ENCODE data around the gene STK36. TPM values are rescaled to one million over a fixed set of nuclear protein-coding genes. Genes with fewer than 3 reads are reported as not detected.

STK36 gene
- total RNA-seq, 2 donors from 2014 or later, result 13.5 to 37.4 TPM

GRCh38 chr2:218717262-218717661 is 45.4 kb downstream of the STK36 start:
- Mint-ChIP-seq H3K4me1 (ENCODE audit: low read depth in 2 of 2) (peaks cover 15% of the 10 kb centered on the region in 2 donors), H3K4me3 (no peak overlapping the region), H3K9me3 (no peaks in the 10 kb centered on the region), H3K27me3 (no peaks in the 10 kb centered on the region), H3K36me3 (no peaks in the 10 kb centered on the region), H3K27ac (no peak overlapping the region)
- no peak for DNase-seq (ENCODE audit: low spot score)
- no peak for ATAC-seq

DNA sequence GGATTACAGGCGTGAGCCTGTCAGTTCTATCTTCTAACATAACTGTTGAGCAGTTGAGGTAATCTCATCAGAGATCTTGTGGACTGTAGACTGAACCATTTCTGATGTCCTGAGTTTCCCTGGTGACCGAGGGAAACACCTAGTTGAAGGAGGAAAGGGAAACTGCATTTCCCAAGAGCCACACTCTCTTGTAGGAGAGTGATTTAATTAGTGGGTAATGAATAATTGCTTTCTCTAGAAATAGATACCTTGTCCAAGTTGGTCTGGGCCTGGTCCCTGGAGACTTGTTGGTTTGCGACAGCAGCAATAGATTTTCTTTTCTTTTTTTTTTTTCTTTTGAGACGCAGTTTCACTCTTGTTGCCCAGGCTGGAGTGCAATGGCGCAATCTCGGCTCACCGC is 46.2 kb downstream of the STK36 start:
- ATAC-seq, result no peak
- no peak overlapping the region for H3K27ac Mint-ChIP-seq
- no peaks in the 10 kb centered on the region for H3K9me3 Mint-ChIP-seq
- no peaks in the 10 kb centered on the region for H3K36me3 Mint-ChIP-seq
- H3K4me1 Mint-ChIP-seq (ENCODE audit: low read depth in 2 of 2), result peaks cover 15 to 19% of the 10 kb centered on the region in 2 donors
- DNase-seq (ENCODE audit: low spot score), result no peak
- H3K27me3 Mint-ChIP-seq, result no peaks in the 10 kb centered on the region
- H3K4me3 Mint-ChIP-seq, result no peak overlapping the region

DNA sequence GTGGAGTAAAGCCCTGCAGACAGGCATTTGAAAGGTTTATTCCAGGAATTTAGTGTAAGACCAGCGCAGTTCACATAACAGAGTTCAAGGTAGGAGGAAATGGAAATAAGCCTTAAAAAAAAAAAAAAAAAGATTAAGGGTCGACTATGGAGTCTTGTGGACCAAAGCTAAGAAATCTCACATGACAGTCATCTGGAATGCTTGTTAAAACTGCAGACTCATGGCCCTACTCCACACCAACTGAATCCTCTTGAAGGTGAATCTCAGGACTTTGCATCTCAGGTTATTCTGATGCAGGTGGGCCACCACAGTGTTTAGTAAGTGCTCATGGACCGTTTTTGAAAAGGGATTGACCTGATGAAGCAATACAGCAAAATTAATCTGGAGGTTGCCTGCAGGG is 47.6 kb downstream of the STK36 start:
- DNase-seq (ENCODE audit: low spot score) (no peak), ATAC-seq (no peak)
- no peak overlapping the region for H3K4me3 Mint-ChIP-seq
- no peak overlapping the region for H3K27ac Mint-ChIP-seq
- H3K36me3 Mint-ChIP-seq, result no peaks in the 10 kb centered on the region
- peaks cover 5 to 22% of the 10 kb centered on the region in 2 donors for H3K4me1 Mint-ChIP-seq (ENCODE audit: low read depth in 2 of 2)
- H3K9me3 Mint-ChIP-seq, result no peaks in the 10 kb centered on the region
- no peaks in the 10 kb centered on the region for H3K27me3 Mint-ChIP-seq

GRCh38 chr2:218720048-218721041 is 48.5 kb downstream of the STK36 start:
- Mint-ChIP-seq H3K27me3 (no peaks in the 10 kb centered on the region), H3K4me3 (no peak overlapping the region), H3K27ac (no peak overlapping the region), H3K9me3 (no peaks in the 10 kb centered on the region), H3K36me3 (no peaks in the 10 kb centered on the region), H3K4me1 (ENCODE audit: low read depth in 2 of 2) (peaks cover 5 to 23% of the 10 kb centered on the region in 2 donors)
- DNase-seq (ENCODE audit: low spot score) (no peak), ATAC-seq (no peak)

GRCh38 chr2:218721488-218721887 is 49.6 kb downstream of the STK36 start:
- Mint-ChIP-seq H3K27ac (no peak overlapping the region), H3K4me3 (no peak overlapping the region), H3K9me3 (peaks cover 3% of the 10 kb centered on the region), H3K4me1 (ENCODE audit: low read depth in 2 of 2) (peaks cover 5 to 23% of the 10 kb centered on the region in 2 donors), H3K36me3 (peaks cover 8% of the 10 kb centered on the region), H3K27me3 (no peaks in the 10 kb centered on the region)
- ATAC-seq (no peak), DNase-seq (ENCODE audit: low spot score) (no peak)

- H3K9me3 Mint-ChIP-seq, result peaks cover 3% of the 10 kb centered on the region
- no peak overlapping the region for H3K4me3 Mint-ChIP-seq
- no peaks in the 10 kb centered on the region for H3K27me3 Mint-ChIP-seq
- H3K36me3 Mint-ChIP-seq, result peaks cover 8% of the 10 kb centered on the region
- DNase-seq (ENCODE audit: low spot score) (no peak), ATAC-seq (no peak)
- no peak overlapping the region for H3K27ac Mint-ChIP-seq
- peaks cover 5 to 23% of the 10 kb centered on the region in 2 donors for H3K4me1 Mint-ChIP-seq (ENCODE audit: low read depth in 2 of 2)
Measured at GRCh38 chr2:218721934-218722333, 50.0 kb downstream of the STK36 start.

DNA sequence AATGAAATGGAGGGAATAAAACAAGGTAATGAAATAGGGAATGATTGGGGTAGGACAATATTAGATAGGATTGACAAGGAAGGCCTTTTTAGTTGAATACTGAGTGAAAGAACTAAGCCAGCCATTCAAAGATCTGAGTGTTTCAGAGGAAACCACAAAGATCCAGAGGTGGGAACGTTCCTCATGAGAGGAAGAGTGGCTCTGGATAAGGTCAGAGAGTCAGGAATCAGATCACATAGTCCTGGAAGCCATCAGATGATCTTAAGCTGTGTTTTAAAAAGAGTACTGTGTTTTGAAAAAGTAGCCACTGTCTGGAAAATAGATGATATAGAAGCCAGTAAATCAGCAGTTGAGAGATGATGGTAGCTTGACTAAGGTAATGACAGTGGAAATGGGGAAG is 50.5 kb downstream of the STK36 start:
- no peak for DNase-seq (ENCODE audit: low spot score)
- Mint-ChIP-seq H3K4me1 (ENCODE audit: low read depth in 2 of 2) (peaks cover 5 to 21% of the 10 kb centered on the region in 2 donors), H3K36me3 (peaks cover 8% of the 10 kb centered on the region), H3K27ac (no peak overlapping the region), H3K27me3 (no peaks in the 10 kb centered on the region), H3K4me3 (no peak overlapping the region), H3K9me3 (peaks cover 6% of the 10 kb centered on the region)
- no peak for ATAC-seq

DNA sequence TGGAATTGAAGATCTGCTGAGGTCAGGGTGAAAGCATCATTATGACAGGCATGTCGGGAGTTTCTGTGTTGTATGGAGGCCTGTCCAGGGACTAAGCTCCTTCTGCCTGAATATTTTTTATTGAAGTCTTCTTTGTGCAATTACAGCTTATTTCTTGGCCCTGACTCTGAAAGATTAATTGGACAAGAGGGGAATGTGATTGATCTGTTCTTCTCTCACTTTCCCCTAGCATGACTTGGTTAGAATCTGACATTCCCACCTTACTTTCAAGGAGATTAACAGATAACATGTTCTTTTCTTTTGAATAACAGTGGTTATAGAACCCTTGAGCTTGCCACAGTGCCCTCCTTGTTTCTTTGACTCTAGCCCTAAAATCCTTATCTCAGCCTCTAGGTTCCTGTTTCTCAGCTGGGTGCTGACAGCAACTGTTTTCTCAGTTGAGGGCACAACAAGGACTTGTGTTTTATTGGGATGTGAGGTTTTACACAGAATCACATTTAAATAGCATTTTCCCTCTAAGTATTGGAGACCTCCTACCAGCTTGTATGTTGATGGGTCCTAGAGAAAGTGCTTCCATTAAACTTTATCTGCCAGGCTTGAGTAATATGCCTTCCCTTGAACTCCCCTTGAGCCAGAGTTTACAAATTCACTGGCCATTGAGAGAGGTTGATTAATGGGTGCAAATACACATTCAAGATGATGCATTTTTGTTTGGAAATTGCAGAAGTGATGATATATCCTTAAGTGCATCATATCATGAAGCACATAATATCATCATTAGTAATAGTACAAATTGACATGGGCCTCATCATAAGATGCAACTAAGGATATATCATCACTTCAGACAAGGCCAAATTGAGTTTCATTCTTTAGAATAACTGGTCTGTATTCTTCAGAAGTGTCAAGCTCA is 51.2 kb downstream of the STK36 start:
- no peak overlapping the region for H3K27ac Mint-ChIP-seq
- peaks cover 15% of the 10 kb centered on the region for H3K36me3 Mint-ChIP-seq
- peaks cover 5 to 22% of the 10 kb centered on the region in 2 donors for H3K4me1 Mint-ChIP-seq (ENCODE audit: low read depth in 2 of 2)
- H3K27me3 Mint-ChIP-seq, result no peaks in the 10 kb centered on the region
- DNase-seq (ENCODE audit: low spot score), result no peak
- no peak overlapping the region for H3K4me3 Mint-ChIP-seq
- peaks cover 9% of the 10 kb centered on the region for H3K9me3 Mint-ChIP-seq
- no peak for ATAC-seq

DNA sequence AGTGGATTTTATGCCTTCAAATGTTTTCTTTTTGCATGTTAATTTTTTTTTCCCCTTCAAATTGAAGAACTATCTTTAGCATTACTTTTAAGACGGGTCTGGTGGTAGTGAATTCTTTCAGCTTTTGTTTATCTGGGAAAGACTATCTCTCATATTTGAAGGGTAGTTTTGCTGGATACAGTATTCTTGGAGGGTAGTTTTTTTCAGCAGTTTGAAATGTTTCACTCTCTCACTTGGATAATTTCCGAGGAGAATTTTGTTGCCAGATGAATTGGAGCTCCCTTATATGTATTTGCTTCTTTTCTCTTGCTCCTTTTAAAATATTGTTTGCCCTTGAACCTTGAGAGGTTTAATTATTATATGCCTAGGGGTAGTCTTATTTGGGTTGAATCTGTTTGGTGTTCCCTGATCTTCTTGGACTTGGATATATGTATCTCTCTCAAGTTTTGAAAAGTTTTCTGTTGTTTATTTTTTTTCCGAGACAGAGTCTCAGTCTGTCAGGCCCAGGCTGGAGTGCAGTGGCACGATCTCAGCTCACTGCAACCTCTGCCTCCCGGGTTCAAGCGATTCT is 54.2 kb downstream of the STK36 start:
- no peak for ATAC-seq
- peaks cover 0 to 17% of the 10 kb centered on the region in 2 donors for H3K4me1 Mint-ChIP-seq (ENCODE audit: low read depth in 2 of 2)
- H3K27me3 Mint-ChIP-seq, result no peaks in the 10 kb centered on the region

DNA sequence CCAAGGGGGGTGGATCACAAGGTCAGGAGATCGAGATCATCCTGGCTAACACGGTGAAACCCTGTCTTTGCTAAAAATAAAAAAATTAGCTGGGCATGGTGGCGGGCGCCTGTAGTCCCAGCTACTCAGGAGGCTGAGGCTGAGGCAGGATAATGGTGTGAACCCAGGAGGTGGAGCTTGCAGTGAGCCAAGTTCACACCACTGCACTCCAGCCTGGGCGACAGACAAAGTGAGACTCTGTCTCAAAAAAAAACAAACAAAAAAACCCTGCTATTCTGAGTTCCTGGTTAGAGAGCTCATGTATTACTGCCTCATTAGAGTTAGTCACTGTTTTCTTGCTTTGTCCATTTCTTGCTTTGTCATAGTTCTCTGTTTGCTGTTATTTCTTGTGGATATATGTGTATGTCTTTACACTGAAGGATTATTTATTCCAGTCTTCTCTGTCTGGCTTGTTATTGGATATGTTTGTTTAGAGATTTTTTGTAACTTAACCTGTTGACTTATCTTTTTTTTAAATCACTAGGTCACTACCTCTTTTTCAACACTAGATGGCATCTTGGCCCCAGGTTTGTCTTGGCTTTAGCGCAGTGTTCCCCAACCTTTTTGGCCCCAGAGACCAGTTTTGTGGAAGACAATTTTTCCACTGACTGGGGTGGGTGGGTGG is 55.7 kb downstream of the STK36 start:
- Mint-ChIP-seq H3K27ac (no peak overlapping the region), H3K36me3 (peaks cover 15% of the 10 kb centered on the region), H3K9me3 (peaks cover 9% of the 10 kb centered on the region), H3K27me3 (no peaks in the 10 kb centered on the region), H3K4me1 (ENCODE audit: low read depth in 2 of 2) (peaks cover 3 to 15% of the 10 kb centered on the region in 2 donors), H3K4me3 (no peak overlapping the region)
- DNase-seq (ENCODE audit: low spot score), result no peak
- no peak for ATAC-seq

More for the DNA sequence above, 54.2 kb downstream of the STK36 start:
- H3K9me3 Mint-ChIP-seq, result peaks cover 9% of the 10 kb centered on the region
- H3K4me3 Mint-ChIP-seq, result no peak overlapping the region
- DNase-seq (ENCODE audit: low spot score), result no peak
- H3K27ac Mint-ChIP-seq, result peak overlapping the region in 1 of 2 donors; percentile 27
- H3K36me3 Mint-ChIP-seq, result peaks cover 15% of the 10 kb centered on the region

DNA sequence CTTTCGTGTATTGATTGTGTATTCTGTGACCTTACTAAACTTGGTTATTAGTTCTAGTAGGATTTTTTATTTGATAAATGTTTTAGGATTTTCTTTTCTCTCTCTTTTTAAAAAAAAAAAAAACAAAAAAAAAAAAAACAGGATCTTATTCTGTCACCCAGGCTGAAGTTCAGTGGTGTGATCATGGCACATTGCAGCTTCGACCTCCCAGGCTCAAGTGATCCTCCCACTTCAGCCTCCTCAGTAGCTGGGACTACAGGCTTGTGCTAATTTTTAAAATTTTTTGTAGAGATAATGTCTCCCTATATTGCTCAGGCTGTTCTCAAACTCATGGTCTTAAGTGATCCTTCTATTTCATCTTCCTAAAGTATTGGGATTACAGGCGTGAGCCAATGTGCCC is 57.8 kb downstream of the STK36 start:
- Mint-ChIP-seq H3K9me3 (peaks cover 9% of the 10 kb centered on the region), H3K27me3 (no peaks in the 10 kb centered on the region), H3K27ac (no peak overlapping the region), H3K36me3 (peaks cover 19% of the 10 kb centered on the region), H3K4me1 (ENCODE audit: low read depth in 2 of 2) (peaks cover 21 to 23% of the 10 kb centered on the region in 2 donors), H3K4me3 (no peak overlapping the region)
- ATAC-seq, result no peak
- no peak for DNase-seq (ENCODE audit: low spot score)

DNA sequence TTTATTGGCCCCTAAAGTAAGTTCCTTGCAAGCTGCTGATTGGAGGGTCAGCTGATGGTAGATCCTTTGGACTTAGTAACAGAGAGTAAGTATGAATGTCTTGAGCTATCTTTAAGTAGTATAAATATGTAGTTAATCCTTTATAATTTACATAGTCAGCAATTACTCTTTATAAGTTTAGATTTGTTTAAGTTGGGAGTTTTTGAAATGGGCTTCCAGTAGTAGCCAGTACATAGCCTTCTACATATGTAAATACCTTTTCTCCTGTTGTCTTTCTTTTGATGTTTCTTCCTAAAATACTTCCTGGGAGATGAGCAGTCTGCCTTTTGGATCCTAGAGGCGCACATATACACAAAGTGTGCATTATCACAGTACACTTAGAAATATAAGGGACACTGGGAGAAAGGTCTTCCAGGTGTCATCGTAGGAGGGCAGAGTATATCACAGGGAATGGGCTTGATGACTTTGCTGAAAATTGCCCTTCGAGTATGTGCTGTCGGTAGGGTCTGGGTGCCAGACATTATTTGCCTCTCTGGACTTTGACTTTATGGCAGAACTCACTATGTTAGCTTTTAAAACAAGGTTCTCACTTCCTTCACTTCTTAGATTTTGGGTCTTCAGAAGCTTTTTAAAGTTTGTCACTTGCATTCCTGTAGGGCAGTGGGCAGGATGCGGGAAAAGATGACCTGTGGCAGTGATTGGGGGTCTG is 60.3 kb downstream of the STK36 start:
- Mint-ChIP-seq H3K4me3 (no peak overlapping the region), H3K36me3 (peaks cover 11% of the 10 kb centered on the region), H3K27me3 (no peaks in the 10 kb centered on the region), H3K27ac (peak overlapping the region in 1 of 2 donors; percentile 74), H3K9me3 (peaks cover 3% of the 10 kb centered on the region), H3K4me1 (ENCODE audit: low read depth in 2 of 2) (peaks cover 21 to 23% of the 10 kb centered on the region in 2 donors)
- DNase-seq (ENCODE audit: low spot score), result no peak
- ATAC-seq, result no peak

All from natural killer cell treated with Interleukin-12 subunit alpha and Interleukin-12 subunit beta and Interleukin-15 and Interleukin-18, amount 100 ng/mL, for 72 hours (primary cell).